HG03060 (cell line): ENCODE measurements around the gene TAOK1.
"Not testable (repeated sequence)": the region's sequence is repeated elsewhere in the genome, so short reads cannot be mapped to it uniquely, and the experiment has no call there.

Experiments used
- ATAC-seq: cut with Tn5 transposase; IDR thresholded peaks from one replicate; pipeline ENCODE4 v1.9.1; 2021; ENCODE audit warnings: low read depth, moderate number of reproducible peaks; ENCODE audit not compliant: unreplicated experiment

TAOK1 gene

DNA sequence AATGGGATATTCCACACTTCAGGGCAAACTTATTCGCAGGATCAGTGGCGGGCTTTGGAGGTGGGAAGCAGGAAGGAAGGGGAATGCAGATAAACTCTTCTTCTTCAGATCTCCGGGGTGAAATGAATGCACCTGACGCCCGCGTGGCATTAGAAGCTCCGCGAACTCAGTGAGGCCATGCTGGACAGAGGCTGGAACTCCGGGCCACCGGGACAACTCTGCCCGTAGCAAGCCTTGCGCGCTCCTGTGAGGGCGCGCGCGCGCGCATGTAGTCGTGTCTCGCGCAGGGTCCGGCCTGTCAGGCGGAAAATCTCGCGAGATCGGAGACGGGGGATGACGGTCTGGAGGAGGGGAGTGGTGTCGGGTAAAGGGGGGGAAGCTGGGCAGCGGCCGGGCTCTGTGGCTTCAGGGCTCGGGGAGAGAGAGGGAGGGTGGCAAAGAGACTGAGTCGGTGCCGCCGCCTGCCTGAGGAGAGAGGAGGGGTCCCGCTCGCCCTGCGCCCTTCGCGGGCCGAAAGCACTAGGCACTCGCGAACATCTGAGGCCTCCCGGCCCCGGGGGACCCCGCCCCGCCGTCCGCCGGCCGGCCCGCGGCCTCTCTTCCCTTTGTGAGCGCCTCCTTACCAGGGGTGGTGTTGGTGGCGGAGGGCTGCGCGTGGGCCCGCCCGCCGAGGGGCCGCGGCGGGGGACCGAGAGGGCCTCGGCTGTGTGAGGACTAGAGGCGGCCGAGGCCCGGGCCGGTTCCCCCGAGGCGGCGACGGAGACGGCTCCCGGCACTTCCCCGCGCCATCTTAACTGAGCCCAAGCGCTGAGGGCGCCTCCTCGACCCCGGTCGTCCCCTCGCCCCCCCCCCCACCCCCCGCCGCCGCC lies at the start of gene TAOK1:
Gene TAOK1, plus strand, starts transcription at position 382 of the 869 bp plus-strand sequence. CDS start 61,186 bp downstream, outside the sequence.
- peak; percentile 45 for ATAC-seq

DNA sequence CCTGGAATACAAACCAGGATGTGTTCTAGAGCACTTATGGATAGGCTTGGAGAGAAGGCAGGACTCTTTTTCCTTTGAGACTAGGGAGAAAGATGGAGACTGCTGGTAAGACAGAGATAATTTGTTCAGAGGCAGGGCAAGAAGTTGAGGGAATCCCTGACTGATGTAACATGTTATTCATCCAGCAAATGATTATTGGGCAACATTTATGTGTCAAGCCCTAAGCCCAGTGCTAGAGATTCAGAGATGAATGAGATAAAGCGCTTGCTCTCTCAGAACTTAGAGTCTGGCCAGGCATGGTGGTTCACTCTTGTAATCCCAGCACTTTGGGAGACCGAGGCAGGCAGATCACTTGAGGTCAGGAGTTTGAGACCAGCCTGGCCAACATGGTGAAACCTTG lies 48.4 kb upstream of the TAOK1 start:
- no peak for ATAC-seq

- no peak for ATAC-seq
Observed at GRCh38 chr17:29342158-29342765, 47.9 kb upstream of the TAOK1 start.

GRCh38 chr17:29344201-29344856 lies 45.8 kb upstream of the TAOK1 start:
- ATAC-seq = no peak

GRCh38 chr17:29345066-29345465 lies 45.1 kb upstream of the TAOK1 start:
- ATAC-seq = no peak

DNA sequence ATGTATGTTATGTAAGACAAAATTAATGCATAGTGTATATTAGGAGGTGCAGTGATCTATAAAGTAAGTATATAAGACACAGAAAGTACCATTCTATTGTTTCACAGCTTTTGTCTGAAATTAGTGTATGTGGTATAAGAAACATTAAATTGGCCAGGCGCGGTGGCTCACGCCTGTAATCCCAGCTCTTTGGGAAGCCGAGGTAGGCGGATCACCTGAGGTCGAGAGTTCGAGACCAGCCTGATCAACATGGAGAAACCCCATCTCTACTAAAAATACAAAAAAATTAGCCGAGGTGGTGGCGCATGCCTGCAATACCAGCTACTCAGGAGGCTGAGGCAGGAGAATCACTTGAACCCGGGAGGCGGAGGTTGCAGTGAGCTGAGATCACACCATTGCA lies 44.7 kb upstream of the TAOK1 start:
- ATAC-seq = not testable (repeated sequence)

DNA sequence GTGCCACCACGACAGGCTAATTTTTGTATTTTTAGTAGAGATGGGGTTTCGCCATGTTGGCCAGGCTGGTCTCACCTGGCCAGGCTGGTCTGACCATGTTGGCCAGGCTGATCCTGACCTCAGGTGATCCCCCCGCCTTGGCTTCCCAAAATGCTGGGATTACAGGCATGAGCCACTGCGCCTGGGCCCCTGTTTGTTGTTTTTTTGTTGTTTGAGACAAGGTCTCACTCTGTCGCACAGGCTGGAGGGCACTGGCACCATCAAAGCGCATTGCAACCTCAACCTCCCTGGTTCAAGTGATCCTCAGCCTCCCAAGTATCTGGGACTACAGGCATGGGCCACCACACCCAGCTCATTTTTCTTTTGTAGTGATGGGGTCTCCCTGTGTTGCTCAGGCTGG lies 43.7 kb upstream of the TAOK1 start:
- no peak for ATAC-seq

- ATAC-seq = no peak
Observed at GRCh38 chr17:29347831-29348629, 42.1 kb upstream of the TAOK1 start.

DNA sequence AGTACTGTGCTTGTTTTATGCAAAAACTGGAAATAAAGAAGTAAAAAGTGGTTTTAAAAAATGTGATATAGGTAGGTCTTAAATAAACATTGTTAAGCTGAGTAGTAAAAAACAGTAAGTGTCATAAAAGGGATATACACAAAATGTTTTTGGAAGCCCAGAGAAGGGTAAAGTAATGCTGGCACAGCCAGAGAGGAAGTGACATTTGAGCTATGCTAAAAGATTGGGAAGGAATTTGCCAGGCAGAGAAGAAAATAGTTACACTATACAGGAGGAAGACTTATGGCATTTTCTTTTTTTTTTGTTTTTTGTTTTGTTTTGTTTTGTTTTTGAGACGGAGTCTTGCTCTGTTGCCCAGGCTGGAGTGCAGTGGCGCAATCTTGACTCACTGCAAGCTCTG lies 40.8 kb upstream of the TAOK1 start:
- no peak for ATAC-seq

- ATAC-seq = no peak
Observed at GRCh38 chr17:29352146-29352545, 38.0 kb upstream of the TAOK1 start.

DNA sequence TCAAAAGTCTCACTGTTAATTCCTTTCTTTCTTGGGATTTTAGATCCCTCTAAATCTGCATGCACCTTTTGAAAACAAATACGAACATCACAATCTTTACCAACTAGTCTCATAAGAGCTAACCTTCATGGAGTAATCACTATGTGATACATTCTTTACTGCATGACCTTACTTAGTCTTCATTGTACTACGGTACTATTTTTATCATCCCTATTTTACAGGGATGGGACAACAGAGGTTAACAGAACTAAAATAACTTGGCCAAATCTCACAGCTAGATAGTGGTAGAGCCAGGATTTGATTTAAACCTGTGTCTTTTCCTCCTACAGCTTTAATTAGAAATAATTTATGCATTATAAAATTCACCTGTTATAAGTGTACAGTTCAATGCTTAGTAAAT lies 32.9 kb upstream of the TAOK1 start:
- no peak for ATAC-seq

- no peak for ATAC-seq
Observed at GRCh38 chr17:29357821-29358232, 32.3 kb upstream of the TAOK1 start.

DNA sequence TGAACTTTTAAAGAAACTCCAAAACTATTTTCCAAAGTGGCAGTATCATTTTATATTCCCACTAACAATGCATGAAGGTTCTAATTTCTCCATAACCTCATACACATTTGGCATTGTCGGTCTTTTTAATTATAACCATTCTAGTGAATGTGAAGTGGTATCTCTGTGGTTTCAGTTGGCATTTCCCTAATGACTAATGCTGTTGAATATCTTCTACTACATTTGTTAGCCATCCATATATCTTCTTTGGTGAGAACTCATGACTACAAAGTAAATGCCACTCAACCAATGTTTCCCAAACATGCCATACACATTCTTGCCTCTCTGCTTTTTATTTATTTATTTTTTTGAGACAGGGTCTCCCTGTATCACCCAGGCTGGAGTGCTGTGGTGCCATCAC lies 31.7 kb upstream of the TAOK1 start:
- no peak for ATAC-seq

GRCh38 chr17:29359777-29360176 lies 30.4 kb upstream of the TAOK1 start:
- ATAC-seq = no peak

GRCh38 chr17:29363716-29364115 lies 26.4 kb upstream of the TAOK1 start:
- ATAC-seq = no peak

- no peak for ATAC-seq
Observed at GRCh38 chr17:29364691-29365090, 25.5 kb upstream of the TAOK1 start.

GRCh38 chr17:29368161-29368560 lies 22.0 kb upstream of the TAOK1 start:
- ATAC-seq = no peak

DNA sequence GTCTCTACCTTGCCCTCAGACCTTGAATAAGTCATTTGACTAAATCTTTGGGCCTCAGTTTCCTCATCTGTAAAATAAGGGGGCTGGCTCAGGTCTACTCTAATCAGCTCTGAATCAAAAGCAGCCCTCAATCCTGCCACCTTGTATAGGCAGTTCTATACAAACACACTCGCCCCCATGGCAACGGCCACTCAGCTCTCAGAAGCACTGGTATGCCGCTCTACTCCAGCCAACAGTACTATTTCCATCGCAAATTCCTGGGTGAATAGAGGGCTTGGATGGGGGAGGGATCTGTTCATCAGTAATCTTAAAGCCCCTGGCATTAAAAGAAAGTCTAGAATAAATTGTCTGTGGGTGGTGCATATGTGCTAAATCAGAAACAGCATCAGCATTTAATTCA lies 21.2 kb upstream of the TAOK1 start:
- no peak for ATAC-seq

DNA sequence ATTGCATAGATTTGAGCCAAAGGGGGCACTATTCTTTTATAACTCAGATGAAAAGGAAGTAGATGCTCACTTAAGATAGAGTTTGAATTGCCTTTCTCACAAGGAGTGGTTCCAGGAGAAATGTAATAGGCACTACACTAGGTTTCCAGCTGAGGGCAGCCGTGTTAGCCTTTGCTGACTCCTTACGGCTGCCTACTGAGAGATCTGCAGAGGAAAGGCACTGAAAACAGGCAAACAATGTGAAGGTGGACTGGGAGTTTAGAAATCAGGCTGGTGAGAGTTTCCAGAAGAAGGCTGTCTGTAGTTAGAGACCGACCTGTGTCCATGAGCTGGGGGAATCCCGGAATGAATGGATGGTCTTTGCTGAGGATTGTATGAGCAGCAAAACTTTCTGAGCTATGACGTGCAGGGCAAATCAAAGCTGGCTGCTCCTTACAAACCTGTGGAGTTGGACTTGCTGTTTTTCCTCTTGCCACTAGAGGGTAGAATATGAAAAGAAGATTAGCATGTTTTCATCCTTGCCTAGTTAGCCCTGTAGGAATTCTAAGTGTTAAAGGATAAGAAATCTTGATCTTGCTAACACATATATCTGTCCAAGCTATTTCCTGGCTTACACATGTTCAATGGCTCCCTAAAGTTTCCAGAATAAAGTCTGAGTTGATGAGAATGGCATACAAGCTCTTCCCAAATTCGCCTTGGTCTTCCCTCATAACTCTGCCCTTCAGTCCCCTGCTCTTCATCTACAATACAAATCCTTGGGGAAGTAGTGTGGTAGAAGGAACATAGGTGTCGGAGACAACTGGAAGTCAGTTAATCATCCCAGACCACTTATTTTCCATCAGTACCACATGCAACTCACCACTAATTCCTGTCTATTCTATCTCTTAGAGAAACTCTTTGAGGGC lies 20.1 kb upstream of the TAOK1 start:
- ATAC-seq = no peak
